Liver (tissue), 9 donors: Measurements from ENCODE around the gene TSPAN32. TPM values are rescaled to one million over a fixed set of nuclear protein-coding genes. Genes with fewer than 3 reads are reported as not detected.
"Not testable (repeated sequence)": the region's sequence is repeated elsewhere in the genome, so short reads cannot be mapped to it uniquely, and the experiment has no call there.

Experiments used
- DNase-seq: peaks from one replicate; pipeline ENCODE4 v3.0.0-alpha.2; 2017; ENCODE audit warnings: low spot score
- H3K27ac ChIP-seq, 2 donors: one replicate each; pipeline ENCODE4 v1.7.0; 2013; ENCODE audit warnings: inconsistent platforms in 2 of 2, low read length in 2 of 2, control low read depth in 1 of 2, low read depth in 1 of 2, mild to moderate bottlenecking in 1 of 2
- H3K27me3 ChIP-seq, 4 donors: one replicate each; pipeline versions ENCODE4 v1.6.1 to v1.7.0; 2013; ENCODE audit warnings: low read length in 3 of 4, inconsistent platforms in 1 of 4, mild to moderate bottlenecking in 1 of 4, moderate library complexity in 1 of 4; ENCODE audit not compliant: control insufficient read depth in 4 of 4, insufficient read depth in 4 of 4
- H3K36me3 ChIP-seq, 4 donors: one replicate each; pipeline versions ENCODE4 v1.6.1 to v1.7.0; 2013; ENCODE audit warnings: low read length in 3 of 4, mild to moderate bottlenecking in 3 of 4, low read depth in 1 of 4, moderate library complexity in 1 of 4; ENCODE audit not compliant: control insufficient read depth in 4 of 4, insufficient read depth in 3 of 4
- H3K4me1 ChIP-seq, 4 donors: one replicate each; pipeline versions ENCODE4 v1.6.1 to v1.7.0; 2013; ENCODE audit warnings: low read length in 3 of 4, mild to moderate bottlenecking in 3 of 4, moderate library complexity in 1 of 4; ENCODE audit not compliant: control insufficient read depth in 4 of 4, insufficient read depth in 4 of 4
- H3K4me3 ChIP-seq, 3 donors: one replicate each; pipeline versions ENCODE4 v1.6.1 to v1.7.0; 2013; ENCODE audit warnings: low read length in 3 of 3, control low read depth in 1 of 3, low read depth in 1 of 3, mild to moderate bottlenecking in 1 of 3
- H3K9ac ChIP-seq, 2 donors: one replicate each; pipeline ENCODE4 v1.7.0; 2013; ENCODE audit warnings: low read length in 2 of 2, mild to moderate bottlenecking in 2 of 2, moderate library complexity in 2 of 2, control low read depth in 1 of 2, low read depth in 1 of 2
- H3K9me3 ChIP-seq, 4 donors: one replicate each; pipeline versions ENCODE4 v1.6.1 to v1.7.0; 2013; ENCODE audit warnings: low read length in 3 of 4; ENCODE audit not compliant: control insufficient read depth in 4 of 4
- ATF3 ChIP-seq: IDR thresholded peaks from 2 replicates; pipeline ENCODE4 v1.6.1; 2016; ENCODE audit warnings: antibody characterized with exemption
- EGR1 ChIP-seq, 2 donors: IDR thresholded peaks; 2 replicates each; pipeline ENCODE4 v1.6.1; 2016 to 2018; ENCODE audit warnings: antibody characterized with exemption in 2 of 2, low read depth in 2 of 2
- FOXA1 ChIP-seq: IDR thresholded peaks from 2 replicates; pipeline ENCODE4 v1.6.1; 2016; ENCODE audit warnings: antibody characterized with exemption
- GABPA ChIP-seq, 2 donors: IDR thresholded peaks in 1 of 2; conservative IDR thresholded peaks in 1 of 2; 2 replicates each; pipeline ENCODE4 v1.6.1; 2016; ENCODE audit warnings: antibody characterized with exemption in 2 of 2, mild to moderate bottlenecking in 1 of 2, moderate library complexity in 1 of 2
- HNF4A ChIP-seq, 2 donors: conservative IDR thresholded peaks; 2 replicates each; pipeline ENCODE4 v1.6.1; 2016; ENCODE audit warnings: antibody characterized with exemption in 2 of 2, mild to moderate bottlenecking in 2 of 2
- MAX ChIP-seq: IDR thresholded peaks from 2 replicates; pipeline ENCODE4 v1.6.1; 2016; ENCODE audit warnings: antibody characterized with exemption
- RAD21 ChIP-seq, 2 donors: IDR thresholded peaks; 2 replicates each; pipeline ENCODE4 v1.6.1; 2016; ENCODE audit warnings: antibody characterized with exemption in 2 of 2, mild to moderate bottlenecking in 2 of 2
- REST ChIP-seq: IDR thresholded peaks from 2 replicates; pipeline ENCODE4 v1.6.1; 2016; ENCODE audit warnings: antibody characterized with exemption, mild to moderate bottlenecking
- SP1 ChIP-seq: IDR thresholded peaks from 2 replicates; pipeline ENCODE4 v1.6.1; 2018; ENCODE audit warnings: antibody characterized with exemption, mild to moderate bottlenecking
- TAF1 ChIP-seq: conservative IDR thresholded peaks from 2 replicates; pipeline ENCODE4 v1.6.1; 2016; ENCODE audit warnings: antibody characterized with exemption, mild to moderate bottlenecking
- YY1 ChIP-seq: IDR thresholded peaks from 2 replicates; pipeline ENCODE4 v1.6.1; 2016; ENCODE audit warnings: antibody characterized with exemption, mild to moderate bottlenecking
- ZBTB33 ChIP-seq: IDR thresholded peaks from 2 replicates; pipeline ENCODE4 v1.6.1; 2016; ENCODE audit warnings: antibody characterized with exemption
- WGBS: extraction: QIAGEN DNeasy Blood & Tissue Kit; methylation state at CpG from one replicate; pipeline ENCODE4 v1.1.7; 2013; 5-methylcytosine and 5-hydroxymethylcytosine counted together
- polyA plus RNA-seq, 2 donors: library from polyadenylated mRNA; stranded (reverse) in 1 of 2; unstranded in 1 of 2; fragments of 200-250 nt in 1 of 2; fragments of >200 nt in 1 of 2; fragmentation: Nextera tagmentation in 1 of 2; extraction: Ambion mirVana in 1 of 2; gene quantifications; one replicate each; pipeline versions ENCODE4 v1.2.1 to v1.2.3, GENCODE V29; 2013 to 2015
- total RNA-seq, 2 donors: library from RNA; depleted of rRNA; stranded (reverse); fragments of >200 nt; gene quantifications; one replicate each; pipeline ENCODE4 v1.2.3, GENCODE V29; 2014
- donor health status: healthy.
- donor health status: healthy.
- donor health status: healthy.
- donor health status: healthy.
- donor health status: healthy.

The TSPAN32 gene
- total and polyA plus RNA-seq, 4 donors, result 0.25 to 71.4 (median 0.45) TPM

- no peak for TF ChIP-seq GABPA (IDR thresholded peaks at IDR 0.05 in 1 of 2, conservative IDR thresholded peaks at IDR 0.05 in 1 of 2)
Measured at GRCh38 chr11:2357246-2357645, 55.4 kb downstream of the TSPAN32 start (continued).

- H3K9me3 ChIP-seq, H3K36me3 ChIP-seq, H3K4me1 ChIP-seq, H3K27me3 ChIP-seq, H3K27ac ChIP-seq, DNase-seq, H3K4me3 ChIP-seq, H3K9ac ChIP-seq: not testable (repeated sequence)
- WGBS, result 94% methylated on average over 13 of the region's 13 CpGs
Measured at GRCh38 chr11:2357651-2358050, 55.8 kb downstream of the TSPAN32 start.

GRCh38 chr11:2358754-2359442 lies 57.1 kb downstream of the TSPAN32 start:
- Histone ChIP-seq H3K9ac (no peak overlapping the region), H3K4me3 (no peak overlapping the region), H3K27ac (no peak overlapping the region), H3K27me3 (no peaks in the 10 kb centered on the region), H3K9me3 (no peaks in the 10 kb centered on the region), H3K36me3 (no peaks in the 10 kb centered on the region), H3K4me1 (no peaks in the 10 kb centered on the region)
- TF ChIP-seq EGR1 (IDR thresholded peaks at IDR 0.05; ENCODE audit: low read depth in 2 of 2) (no peak), ATF3 (no peak), SP1 (no peak), YY1 (no peak), ZBTB33 (no peak), REST (no peak), FOXA1 (no peak), HNF4A (conservative IDR thresholded peaks at IDR 0.05) (no peak), TAF1 (no peak), GABPA (IDR thresholded peaks at IDR 0.05 in 1 of 2, conservative IDR thresholded peaks at IDR 0.05 in 1 of 2) (no peak), RAD21 (IDR thresholded peaks at IDR 0.05) (no peak), MAX (no peak)
- 94% methylated on average over 11 of the region's 11 CpGs for WGBS
- DNase-seq, result no peak
